Keratinocyte (primary cell): Measurements from ENCODE around the gene RASL11A. TPM values are rescaled to one million over a fixed set of nuclear protein-coding genes. Genes with fewer than 3 reads are reported as not detected.

Experiments
- DNase-seq: peaks from one replicate; pipeline ENCODE4 v3.0.0-alpha.2; 2011; ENCODE audit warnings: low read depth, missing footprints, low spot score
- FAIRE-seq: peaks from 2 replicates; lab custom pipeline; 2011; peaks lifted over from hg19 to GRCh38; lab: Jason Lieb, UNC
- H2AFZ ChIP-seq: 2 replicates; pipeline ENCODE4 v1.6.0; 2012; ENCODE audit warnings: low read length, control low read depth, inconsistent platforms; ENCODE audit not compliant: control insufficient read depth
- H3K27ac ChIP-seq: 2 replicates; pipeline ENCODE4 v1.5.1; 2011; ENCODE audit warnings: low read length; ENCODE audit not compliant: control insufficient read depth, insufficient read depth
- H3K27me3 ChIP-seq: 3 replicates; pipeline ENCODE4 v1.6.0; 2011; ENCODE audit warnings: low read length; ENCODE audit not compliant: control insufficient read depth, insufficient read depth; ENCODE audit errors: extremely low read depth
- H3K36me3 ChIP-seq, 2 experiments: 2 replicates in 1 of 2; 3 replicates in 1 of 2; pipeline ENCODE4 v1.5.1; 2011; ENCODE audit warnings: low read length in 2 of 2, mild to moderate bottlenecking in 1 of 2; ENCODE audit not compliant: control insufficient read depth in 2 of 2, insufficient read depth in 2 of 2; ENCODE audit errors: extremely low read depth in 1 of 2
- H3K4me1 ChIP-seq: 3 replicates; pipeline ENCODE4 v1.5.1; 2011; ENCODE audit warnings: low read length; ENCODE audit not compliant: control insufficient read depth, insufficient read depth; ENCODE audit errors: extremely low read depth
- H3K4me2 ChIP-seq: 3 replicates; pipeline ENCODE4 v1.6.0; 2011; ENCODE audit warnings: low read depth, low read length; ENCODE audit not compliant: control insufficient read depth, insufficient read depth; ENCODE audit errors: extremely low read depth
- H3K4me3 ChIP-seq, 3 experiments: fragments of 200-600 bp in 1 of 3; sonication (generic) in 1 of 3; 2 replicates in 2 of 3; 3 replicates in 1 of 3; pipeline ENCODE4 v1.5.1; 2011 to 2016; ENCODE audit warnings: low read length in 3 of 3, mild to moderate bottlenecking in 3 of 3, control low read depth in 2 of 3, inconsistent platforms in 1 of 3, low read depth in 1 of 3, mixed read lengths in 1 of 3, mixed run types in 1 of 3, moderate library complexity in 1 of 3; ENCODE audit not compliant: control insufficient read depth in 2 of 3, insufficient read depth in 2 of 3; ENCODE audit errors: extremely low read depth in 1 of 3
- H3K79me2 ChIP-seq: 2 replicates; pipeline ENCODE4 v1.6.0; 2012; ENCODE audit warnings: low read length; ENCODE audit not compliant: control insufficient read depth, insufficient read depth
- H3K9ac ChIP-seq: 3 replicates; pipeline ENCODE4 v1.6.0; 2011; ENCODE audit warnings: low read length; ENCODE audit not compliant: control insufficient read depth, insufficient read depth; ENCODE audit errors: extremely low read depth
- H3K9me1 ChIP-seq: 3 replicates; pipeline ENCODE4 v1.6.0; 2011; ENCODE audit warnings: low read length; ENCODE audit not compliant: control insufficient read depth, insufficient read depth; ENCODE audit errors: extremely low read depth
- H3K9me3 ChIP-seq: 2 replicates; pipeline ENCODE4 v1.5.1; 2012; ENCODE audit warnings: low read depth, low read length; ENCODE audit not compliant: control insufficient read depth
- H4K20me1 ChIP-seq: 3 replicates; pipeline ENCODE4 v1.6.0; 2011; ENCODE audit warnings: low read length; ENCODE audit not compliant: control insufficient read depth, insufficient read depth; ENCODE audit errors: extremely low read depth
- CTCF ChIP-seq, 3 experiments: IDR thresholded peaks in 1 of 3; conservative IDR thresholded peaks in 1 of 3; optimal IDR thresholded peaks in 1 of 3; 2 replicates in 2 of 3; 3 replicates in 1 of 3; pipeline versions ENCODE3 to v1.5.1; 2011; ENCODE audit warnings: low read length in 3 of 3, mild to moderate bottlenecking in 3 of 3, moderate library complexity in 2 of 3, control low read depth in 1 of 3, inconsistent platforms in 1 of 3; ENCODE audit not compliant: insufficient read depth in 2 of 3; ENCODE audit errors: extremely low read depth in 1 of 3
- EZH2 ChIP-seq: IDR thresholded peaks from one replicate; pipeline ENCODE4 v1.6.1; 2012; ENCODE audit warnings: inconsistent platforms, mild to moderate bottlenecking, low read length, moderate library complexity
- dilution Hi-C: fragments of 300-500 bp; cut with MboI; formaldehyde crosslinking; loops from one replicate; pipeline ENCODE4 v1.7.0; 2020; ENCODE audit warnings: low sequenced_read_pairs; ENCODE audit not compliant: extremely low pct_ligation_motif_present
- polyA plus RNA-seq, 5 experiments: library from polyadenylated mRNA; depleted of rRNA in 3 of 5; stranded (reverse) in 3 of 5; stranded (forward) in 1 of 5; unstranded in 1 of 5; fragments of >200 nt; gene quantifications; 1 replicate in 1 of 5; 2 replicates in 3 of 5; 3 replicates in 1 of 5; pipeline versions ENCODE4 v1.2.1 to v1.2.3, GENCODE V29; 2011 to 2012; ENCODE audit warnings: missing spikeins in 2 of 5, low read depth in 1 of 5, low replicate concordance in 1 of 5

RASL11A gene
- polyA plus RNA-seq, 1 donor (not counting 4 experiments of a cell fraction or from before 2014, with no cell fraction given): 1.5 TPM

GRCh38 chr13:27308941-27309340 is 38.3 kb downstream of the RASL11A start:
- FAIRE-seq (no peak), DNase-seq (no peak)
- Histone ChIP-seq H4K20me1 (no peaks in the 10 kb centered on the region), H3K4me2 (no peak overlapping the region), H3K9ac (no peak overlapping the region), H3K9me1 (no peaks in the 10 kb centered on the region), H3K36me3 (no peaks in the 10 kb centered on the region), H3K9me3 (no peaks in the 10 kb centered on the region), H3K79me2 (no peaks in the 10 kb centered on the region), H3K4me1 (peaks cover 6% of the 10 kb centered on the region), H3K4me3 (no peak overlapping the region), H3K27me3 (no peaks in the 10 kb centered on the region), H2AFZ (no peak overlapping the region), H3K27ac (no peak overlapping the region)
- no peak for TF ChIP-seq CTCF (optimal IDR thresholded peaks at IDR 0.05 in 1 of 3, IDR thresholded peaks at IDR 0.05 in 1 of 3, conservative IDR thresholded peaks at IDR 0.05 in 1 of 3; ENCODE audit: extremely low read depth in 1 of 3, insufficient read depth in 2 of 3, low read length in 3 of 3)
- no peak for TF ChIP-seq EZH2
- dilution Hi-C loops: no loop called here

GRCh38 chr13:27309401-27309958 is 38.9 kb downstream of the RASL11A start:
- no peaks in the 10 kb centered on the region for H3K9me1 ChIP-seq

More at GRCh38 chr13:27309401-27309958, 38.9 kb downstream of the RASL11A start:
- Histone ChIP-seq H3K4me1 (peaks cover 6% of the 10 kb centered on the region), H3K9ac (no peak overlapping the region), H3K36me3 (no peaks in the 10 kb centered on the region), H3K27me3 (no peaks in the 10 kb centered on the region), H3K4me3 (no peak overlapping the region), H3K79me2 (no peaks in the 10 kb centered on the region), H4K20me1 (no peaks in the 10 kb centered on the region), H2AFZ (no peak overlapping the region), H3K27ac (no peak overlapping the region), H3K4me2 (no peak overlapping the region), H3K9me3 (no peaks in the 10 kb centered on the region)
- dilution Hi-C loops: no loop called here
- TF ChIP-seq EZH2: no peak
- no peak for TF ChIP-seq CTCF (optimal IDR thresholded peaks at IDR 0.05 in 1 of 3, IDR thresholded peaks at IDR 0.05 in 1 of 3, conservative IDR thresholded peaks at IDR 0.05 in 1 of 3; ENCODE audit: extremely low read depth in 1 of 3, insufficient read depth in 2 of 3, low read length in 3 of 3)
- FAIRE-seq: no peak
- no peak for DNase-seq
